ENCODE data around the gene TSPAN3. TPM values are rescaled to one million over a fixed set of nuclear protein-coding genes. Genes with fewer than 3 reads are reported as not detected.
A peak's percentile ranks its signal among the peaks of the same experiment; 100 is the strongest.

The TSPAN3 gene
- total RNA-seq, 1 donor from 2014 or later = 359 TPM

DNA sequence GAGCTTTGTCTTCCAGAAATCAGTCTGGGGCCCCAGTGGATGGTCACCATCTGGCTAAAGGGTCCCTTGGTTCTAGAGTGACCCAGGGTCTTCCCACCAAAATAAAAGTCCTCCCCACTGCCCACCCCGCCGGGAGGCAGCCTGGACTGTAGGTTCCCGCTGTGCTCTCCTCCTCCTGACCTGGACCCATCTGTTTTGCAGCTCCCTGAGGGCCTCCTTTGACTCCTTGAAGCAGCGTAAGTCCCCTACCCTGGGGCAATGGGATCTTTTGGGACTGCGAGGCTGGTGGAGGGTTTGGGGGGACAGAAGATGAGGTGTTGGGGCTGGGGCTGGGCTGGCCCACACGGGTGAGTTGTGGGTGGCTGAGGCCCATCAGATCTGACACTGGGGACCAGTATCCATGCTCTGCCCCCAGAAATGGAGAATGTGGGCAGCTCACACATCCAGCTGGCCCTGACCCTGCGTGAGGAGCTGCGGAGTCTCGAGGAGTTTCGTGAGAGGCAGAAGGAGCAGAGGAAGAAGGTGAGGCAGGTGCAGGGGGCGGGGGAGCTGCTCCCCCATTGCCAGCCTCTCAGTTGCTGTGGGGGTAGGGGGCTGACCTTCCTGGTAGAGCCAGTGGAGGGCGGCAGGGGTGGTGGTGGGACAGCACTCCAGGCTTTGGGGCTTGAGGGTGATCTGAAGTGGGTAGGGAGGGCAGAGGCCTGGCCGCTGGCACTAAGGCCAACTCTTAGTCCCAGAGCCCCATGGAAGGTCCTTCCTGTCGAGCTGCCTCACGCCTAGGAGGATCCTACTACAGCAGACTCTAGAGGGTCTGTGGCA is 45.6 kb downstream of the TSPAN3 start:
- no peaks in the 10 kb centered on the region for H3K4me1 ChIP-seq
- no peak overlapping the region for H3K4me3 ChIP-seq
- H3K36me3 ChIP-seq = no peaks in the 10 kb centered on the region
- ATAC-seq (no peak), DNase-seq (peak; percentile 60)
- H3K9me3 ChIP-seq = no peaks in the 10 kb centered on the region
- intact Hi-C loops (cut with DNase I) = no loop called here
- TF ChIP-seq, protein P1, sequence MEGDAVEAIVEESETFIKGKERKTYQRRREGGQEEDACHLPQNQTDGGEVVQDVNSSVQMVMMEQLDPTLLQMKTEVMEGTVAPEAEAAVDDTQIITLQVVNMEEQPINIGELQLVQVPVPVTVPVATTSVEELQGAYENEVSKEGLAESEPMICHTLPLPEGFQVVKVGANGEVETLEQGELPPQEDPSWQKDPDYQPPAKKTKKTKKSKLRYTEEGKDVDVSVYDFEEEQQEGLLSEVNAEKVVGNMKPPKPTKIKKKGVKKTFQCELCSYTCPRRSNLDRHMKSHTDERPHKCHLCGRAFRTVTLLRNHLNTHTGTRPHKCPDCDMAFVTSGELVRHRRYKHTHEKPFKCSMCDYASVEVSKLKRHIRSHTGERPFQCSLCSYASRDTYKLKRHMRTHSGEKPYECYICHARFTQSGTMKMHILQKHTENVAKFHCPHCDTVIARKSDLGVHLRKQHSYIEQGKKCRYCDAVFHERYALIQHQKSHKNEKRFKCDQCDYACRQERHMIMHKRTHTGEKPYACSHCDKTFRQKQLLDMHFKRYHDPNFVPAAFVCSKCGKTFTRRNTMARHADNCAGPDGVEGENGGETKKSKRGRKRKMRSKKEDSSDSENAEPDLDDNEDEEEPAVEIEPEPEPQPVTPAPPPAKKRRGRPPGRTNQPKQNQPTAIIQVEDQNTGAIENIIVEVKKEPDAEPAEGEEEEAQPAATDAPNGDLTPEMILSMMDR (IDR thresholded peaks at IDR 0.05) = no peak
- no peaks in the 10 kb centered on the region for H3K27me3 ChIP-seq
- H3K27ac ChIP-seq = no peak overlapping the region

DNA sequence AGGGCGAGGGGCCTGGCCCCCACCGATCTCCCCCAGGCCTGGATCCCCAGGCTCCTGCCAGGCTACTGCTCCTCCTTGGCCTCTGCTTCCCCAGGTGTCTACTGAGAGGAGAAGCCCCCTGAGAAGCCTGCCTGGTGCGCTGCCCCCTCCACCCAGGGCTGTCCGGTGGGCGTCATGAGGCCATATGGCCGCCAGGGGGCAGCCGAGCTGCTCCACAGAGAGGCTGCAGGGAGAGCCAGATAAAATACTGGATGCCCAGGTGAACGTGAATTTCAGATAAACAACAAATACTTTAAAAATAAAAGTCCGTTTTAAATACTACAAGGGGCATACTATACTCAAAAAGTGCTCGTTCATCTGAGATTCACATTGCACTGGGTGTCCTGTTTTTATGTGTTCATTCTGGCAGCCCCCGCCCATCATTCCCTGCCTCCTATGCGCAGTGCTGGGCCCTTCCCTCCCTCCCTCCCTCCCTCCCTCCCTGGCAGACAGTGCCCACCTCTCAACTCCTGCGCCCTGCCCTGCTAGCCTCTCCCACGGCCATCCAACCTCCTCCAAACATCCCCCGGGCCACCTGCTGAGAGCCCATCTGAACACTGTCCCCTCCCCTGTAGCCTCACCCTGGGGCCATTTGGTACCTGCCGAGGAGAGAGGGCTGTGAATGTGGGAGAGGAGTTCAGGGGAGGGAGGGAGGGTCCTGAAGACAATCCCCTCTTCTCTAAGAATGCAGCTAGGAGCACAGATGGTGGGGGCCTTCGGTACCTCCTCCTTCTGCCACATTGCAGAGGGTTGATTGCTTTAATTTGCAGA is 46.4 kb downstream of the TSPAN3 start:
- peak; percentile 66 for ATAC-seq

DNA sequence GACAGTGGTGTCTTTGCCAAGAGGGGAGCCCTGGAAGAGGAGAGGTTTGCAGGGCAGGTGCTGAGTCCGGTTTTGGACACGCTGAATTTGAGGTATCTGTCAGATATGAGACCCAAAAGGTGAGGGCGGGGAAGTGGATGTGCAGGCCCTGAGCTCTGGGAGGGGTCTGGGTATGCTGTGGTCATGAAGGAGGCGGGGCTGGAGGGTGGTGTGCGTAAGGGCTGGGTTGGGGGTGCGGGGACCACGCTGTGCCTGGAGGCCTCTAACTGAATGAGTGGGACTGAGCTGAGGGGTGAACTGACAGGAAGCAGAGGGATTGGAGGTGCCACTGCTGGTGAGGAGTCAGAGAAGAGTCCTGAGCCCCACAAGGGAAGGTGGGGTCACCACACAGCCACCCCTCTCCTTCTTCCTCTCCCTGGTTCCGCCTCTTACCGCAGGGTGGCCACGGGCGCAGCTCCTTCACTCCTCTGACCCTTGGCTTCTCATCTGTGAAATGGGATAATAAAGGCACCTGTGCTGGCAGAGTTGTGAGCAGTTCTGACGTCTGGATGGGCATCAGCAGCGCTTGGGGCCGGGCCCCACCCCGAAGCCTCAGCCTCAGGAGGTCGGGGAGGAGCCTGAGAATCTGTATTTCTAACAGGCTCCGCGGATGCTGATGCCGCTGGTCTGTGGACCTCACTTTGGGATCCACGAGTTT is 47.2 kb downstream of the TSPAN3 start:
- TF ChIP-seq, protein P1 (IDR thresholded peaks at IDR 0.05) = no peak
- no peaks in the 10 kb centered on the region for H3K27me3 ChIP-seq
- no peak overlapping the region for H3K27ac ChIP-seq
- DNase-seq (peak; percentile 63), ATAC-seq (no peak)
- intact Hi-C loops (cut with DNase I) = no loop called here
- H3K36me3 ChIP-seq = no peaks in the 10 kb centered on the region
- no peaks in the 10 kb centered on the region for H3K4me1 ChIP-seq
- H3K4me3 ChIP-seq = no peak overlapping the region
- H3K9me3 ChIP-seq = no peaks in the 10 kb centered on the region

More for the DNA sequence above, 46.4 kb downstream of the TSPAN3 start:
- intact Hi-C loops (cut with DNase I) = no loop called here
- Histone ChIP-seq H3K9me3 (no peaks in the 10 kb centered on the region), H3K27ac (no peak overlapping the region), H3K4me3 (no peak overlapping the region), H3K36me3 (no peaks in the 10 kb centered on the region), H3K4me1 (no peaks in the 10 kb centered on the region), H3K27me3 (no peaks in the 10 kb centered on the region)
- DNase-seq = peak; percentile 84
- TF ChIP-seq, protein P1 (IDR thresholded peaks at IDR 0.05) = peak; percentile 97

DNA sequence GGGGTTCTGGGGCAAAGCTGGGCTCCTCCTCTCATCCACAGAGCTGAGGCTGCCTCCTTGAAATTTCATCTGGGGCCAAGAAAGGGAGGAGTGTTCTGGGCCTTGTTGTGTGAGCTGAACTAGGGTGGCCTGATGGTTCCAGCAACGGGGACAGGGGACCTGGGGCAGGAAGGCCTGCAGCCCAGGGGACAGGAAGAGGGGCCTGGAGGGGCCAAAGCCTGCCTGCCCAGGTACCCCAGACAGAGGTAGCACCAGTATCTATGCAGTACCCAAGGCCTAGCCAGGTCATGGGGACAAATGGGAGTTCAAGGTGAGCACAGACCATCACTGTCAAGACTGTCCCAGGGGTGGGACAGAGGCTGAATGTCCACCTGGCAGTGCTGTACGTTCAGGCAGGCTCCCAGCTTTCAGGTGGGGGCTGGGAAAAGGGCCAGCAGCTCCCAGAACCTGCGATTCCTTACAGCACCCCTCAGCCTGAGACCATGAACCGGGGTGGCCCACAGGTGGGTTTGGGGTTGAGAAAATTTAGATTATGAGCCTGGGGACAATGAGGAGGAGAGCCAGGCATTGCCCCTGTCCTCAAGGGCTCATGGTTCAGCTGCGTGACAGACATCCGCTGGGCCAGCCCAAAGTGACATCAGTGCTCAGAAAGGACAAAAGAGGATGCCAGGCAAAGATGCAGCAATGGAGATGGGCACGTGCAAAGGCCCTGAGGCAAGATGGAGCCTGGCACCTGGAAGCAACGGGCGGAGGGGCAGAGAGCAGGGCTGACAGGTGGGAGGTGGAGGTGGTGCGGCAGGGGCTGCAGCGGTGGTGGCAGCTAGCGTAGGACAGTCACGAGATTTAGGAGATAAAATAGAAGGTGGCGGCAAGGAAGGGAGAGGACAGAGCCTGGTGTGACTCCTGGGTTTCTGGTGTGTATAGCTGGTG is 48.0 kb downstream of the TSPAN3 start:
- peak; percentile 59 for DNase-seq
- no peak for ATAC-seq
- no peaks in the 10 kb centered on the region for H3K9me3 ChIP-seq
- no peak overlapping the region for H3K27ac ChIP-seq
- H3K4me3 ChIP-seq = no peak overlapping the region
- no peaks in the 10 kb centered on the region for H3K4me1 ChIP-seq
- H3K36me3 ChIP-seq = no peaks in the 10 kb centered on the region
- H3K27me3 ChIP-seq = no peaks in the 10 kb centered on the region
- TF ChIP-seq, protein P1 (IDR thresholded peaks at IDR 0.05) = no peak
- intact Hi-C loops (cut with DNase I) = no loop called here

All from upper lobe of right lung (tissue), 1 donor.